Occipital lobe (tissue), 2 donors: ENCODE data around the gene ACAD8. TPM values are rescaled to one million over a fixed set of nuclear protein-coding genes. Genes with fewer than 3 reads are reported as not detected.

Experiments
- DNase-seq: peaks from one replicate; lab custom pipeline; 2025; lab: John Stamatoyannopoulos, UW
- total RNA-seq: library from RNA; depleted of rRNA; stranded (reverse); fragments of >200 nt; gene quantifications from one replicate; pipeline ENCODE4 v1.2.3, GENCODE V29; 2014

The ACAD8 gene
- total RNA-seq = 28.7 TPM

- peak; percentile 95 for DNase-seq
These were observed at the start of gene ACAD8, which contains the start of gene THYN1 for GRCh38 chr11:134253188-134253993. Gene ACAD8 (plus strand): TSS chr11:134253568. CDS start chr11:134253601, 33 bp downstream. Gene THYN1 (minus strand): TSS chr11:134253352. CDS start chr11:134252882, 470 bp downstream.

DNA sequence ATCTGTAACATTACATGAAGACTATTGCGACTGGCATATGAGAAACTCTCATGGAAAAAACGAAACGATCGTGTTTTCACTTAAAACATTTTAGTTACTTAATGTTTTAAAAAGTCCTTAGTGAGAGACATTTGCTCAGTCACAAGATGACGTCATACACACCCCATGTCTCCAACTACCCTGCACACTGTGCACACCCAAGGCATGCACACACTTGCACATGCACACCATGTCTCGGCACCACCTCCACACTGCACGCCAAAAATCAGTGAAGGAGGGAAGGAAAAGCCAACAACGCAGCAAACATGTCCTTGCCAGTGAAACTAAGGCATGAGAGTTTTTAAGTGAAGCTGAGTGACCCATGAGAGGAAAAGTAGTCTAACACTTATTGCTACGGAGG, 47.6 kb upstream of the ACAD8 start:
- no peak for DNase-seq

GRCh38 chr11:134206185-134206584, 47.2 kb upstream of the ACAD8 start:
- DNase-seq = no peak

DNA sequence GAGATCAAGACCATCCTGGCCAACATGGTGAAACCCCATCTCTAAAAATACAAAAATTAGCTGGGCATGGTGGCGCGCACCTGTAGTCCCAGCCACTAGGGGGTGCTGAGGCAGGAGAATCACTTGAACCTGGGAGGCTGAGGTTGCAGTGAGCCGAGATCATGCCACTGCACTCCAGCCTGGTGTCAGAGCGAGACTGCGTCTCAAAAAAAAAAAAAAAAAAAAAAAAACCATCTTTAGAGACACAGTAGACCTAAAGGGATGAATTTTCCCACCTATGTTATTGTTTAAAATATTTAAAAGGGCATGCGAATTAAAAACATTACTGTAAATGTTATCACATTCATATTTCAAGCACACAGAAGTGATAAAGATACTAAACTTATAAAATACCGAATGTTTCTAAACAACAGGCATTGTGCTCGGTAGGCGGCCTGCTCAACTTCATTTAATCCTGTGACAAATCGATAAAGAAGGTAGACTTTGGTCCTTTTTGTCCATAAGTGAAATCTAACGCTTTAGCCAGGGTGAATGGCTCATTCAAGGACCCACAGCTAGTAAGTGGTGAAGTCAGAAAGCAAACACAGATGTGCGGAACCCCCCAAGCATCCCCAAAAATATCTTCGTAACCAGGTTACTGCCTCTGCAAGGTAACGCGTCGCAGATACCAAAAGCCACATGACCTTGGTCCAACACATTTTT, 45.7 kb upstream of the ACAD8 start:
- DNase-seq = no peak

- no peak for DNase-seq
These were observed 37.5 kb upstream of the ACAD8 start for GRCh38 chr11:134215836-134216235.

- DNase-seq = no peak
These were observed 36.6 kb upstream of the ACAD8 start for GRCh38 chr11:134216816-134217215.

- DNase-seq = no peak
These were observed 30.2 kb upstream of the ACAD8 start for GRCh38 chr11:134223121-134223520.

- peak; percentile 86 for DNase-seq
These were observed 29.3 kb upstream of the ACAD8 start, which contains the start of the genes NCAPD3 and VPS26B for GRCh38 chr11:134223836-134224709. Gene NCAPD3 (minus strand): TSS chr11:134223967. CDS start chr11:134223926, 41 bp downstream. Gene VPS26B (plus strand): TSS chr11:134224671. CDS start chr11:134225123, 452 bp downstream.

- DNase-seq = peak; percentile 67
These were observed 28.4 kb upstream of the ACAD8 start for GRCh38 chr11:134224710-134225664.

- no peak for DNase-seq
These were observed 26.5 kb upstream of the ACAD8 start for GRCh38 chr11:134226806-134227325.

GRCh38 chr11:134228625-134229024, 24.7 kb upstream of the ACAD8 start:
- DNase-seq = no peak

DNA sequence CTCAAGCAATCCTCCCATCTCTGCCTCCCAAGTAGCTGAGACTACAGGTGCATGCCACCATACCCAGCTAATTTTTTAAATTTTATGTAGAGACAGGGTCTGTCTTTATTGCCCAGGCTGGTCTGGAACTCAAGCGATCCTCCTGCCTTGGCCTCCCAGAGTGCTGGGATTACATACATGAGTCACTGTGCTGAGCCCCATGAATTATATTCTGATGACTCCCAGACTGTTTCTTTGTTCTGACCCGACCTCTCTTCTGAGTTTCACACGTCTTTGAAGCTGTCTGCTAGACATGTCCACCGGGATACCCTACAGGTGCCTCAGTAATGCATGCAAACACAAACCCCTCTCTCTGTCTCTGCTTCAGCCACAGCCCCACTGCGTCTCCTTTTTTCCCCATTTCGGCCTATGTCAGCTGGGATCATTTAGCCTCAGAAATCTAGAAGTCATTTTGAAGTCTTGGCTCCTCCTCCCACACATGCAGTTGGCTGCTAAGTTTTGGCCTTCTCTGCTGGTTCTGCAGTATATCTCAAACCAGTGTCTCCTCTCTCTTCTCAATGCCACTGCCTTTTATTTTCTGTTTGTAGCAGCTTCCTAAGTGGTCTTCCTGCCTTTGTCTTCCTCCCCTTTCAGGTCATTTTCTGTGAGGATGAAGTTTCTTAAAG, 24.1 kb upstream of the ACAD8 start:
- DNase-seq = no peak

DNA sequence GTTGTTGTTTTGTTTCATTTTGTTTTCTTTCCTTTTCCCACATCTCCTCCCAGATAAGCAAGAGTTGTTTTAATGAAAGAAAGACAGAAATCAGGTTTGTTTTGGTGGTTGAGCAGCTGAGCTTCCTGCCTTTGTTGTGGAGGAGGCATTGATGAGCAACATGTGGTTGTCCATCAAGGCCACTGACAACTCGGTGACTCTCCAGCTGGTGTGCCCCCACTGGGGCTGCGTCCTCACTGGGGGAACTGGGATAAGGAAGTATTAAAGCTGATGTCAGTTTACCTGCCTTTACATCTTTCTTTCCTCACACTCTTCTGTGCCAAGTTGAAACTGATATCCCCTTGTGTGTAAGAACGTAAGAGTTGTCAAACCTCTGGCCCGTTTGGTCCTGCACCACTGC, 23.0 kb upstream of the ACAD8 start:
- DNase-seq = no peak

DNA sequence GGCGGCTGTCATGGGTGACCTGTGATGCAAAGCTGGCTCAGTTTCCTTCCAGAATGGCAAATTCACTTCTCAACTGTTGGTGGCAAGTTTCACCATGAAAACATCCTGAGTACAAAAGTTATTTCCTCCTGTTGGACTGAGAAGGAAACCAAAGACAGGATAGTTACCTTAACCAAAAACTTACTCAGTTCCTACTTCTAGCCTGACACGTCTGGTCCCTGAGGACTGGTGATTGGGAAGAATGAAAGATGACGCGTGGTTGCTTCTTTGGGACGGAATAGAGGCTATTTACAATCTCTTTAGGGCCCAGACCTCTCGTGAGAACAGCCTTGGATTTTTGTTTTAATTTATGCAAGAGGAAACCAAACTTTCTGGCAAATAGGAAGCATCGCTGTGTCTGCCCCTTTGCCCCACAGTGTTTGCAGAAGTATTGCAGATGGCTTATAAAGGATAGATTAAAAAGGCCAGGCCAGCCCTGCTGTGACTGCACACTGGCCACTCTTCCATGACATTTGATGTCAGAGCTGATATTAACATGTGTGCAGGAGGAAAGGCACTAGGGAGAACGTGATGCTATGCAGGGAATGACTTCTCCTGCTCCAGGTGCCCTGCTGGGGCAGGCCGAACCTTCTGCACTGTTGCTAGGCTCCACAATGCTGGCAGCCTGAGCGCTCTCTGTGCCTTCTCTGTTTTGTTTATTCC, 21.3 kb upstream of the ACAD8 start:
- no peak for DNase-seq

DNA sequence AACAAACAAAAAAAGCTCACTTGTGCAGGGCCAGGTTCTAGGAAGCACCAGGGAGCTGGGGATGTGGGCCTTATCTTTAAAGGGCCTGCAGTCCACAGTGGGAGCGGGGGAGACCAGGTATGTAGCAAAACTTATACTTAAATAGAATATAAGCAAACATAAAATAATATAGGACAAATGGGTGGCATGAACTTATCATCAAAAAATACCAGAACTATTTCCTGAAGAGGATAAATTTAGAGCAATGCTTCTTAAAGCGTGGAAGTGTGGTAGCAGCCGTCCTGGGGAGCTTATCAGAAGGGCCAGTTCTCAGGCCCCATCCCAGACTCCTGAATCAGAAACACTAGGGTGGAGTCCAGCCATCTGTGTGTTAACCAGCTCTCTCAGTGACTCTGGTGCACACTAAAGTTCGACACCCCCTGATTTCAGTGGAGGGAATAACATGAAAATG, 19.6 kb upstream of the ACAD8 start:
- DNase-seq = no peak

- no peak for DNase-seq
These were observed 18.0 kb upstream of the ACAD8 start for GRCh38 chr11:134235399-134235798.

GRCh38 chr11:134236834-134237556, 16.4 kb upstream of the ACAD8 start:
- DNase-seq = no peak

DNA sequence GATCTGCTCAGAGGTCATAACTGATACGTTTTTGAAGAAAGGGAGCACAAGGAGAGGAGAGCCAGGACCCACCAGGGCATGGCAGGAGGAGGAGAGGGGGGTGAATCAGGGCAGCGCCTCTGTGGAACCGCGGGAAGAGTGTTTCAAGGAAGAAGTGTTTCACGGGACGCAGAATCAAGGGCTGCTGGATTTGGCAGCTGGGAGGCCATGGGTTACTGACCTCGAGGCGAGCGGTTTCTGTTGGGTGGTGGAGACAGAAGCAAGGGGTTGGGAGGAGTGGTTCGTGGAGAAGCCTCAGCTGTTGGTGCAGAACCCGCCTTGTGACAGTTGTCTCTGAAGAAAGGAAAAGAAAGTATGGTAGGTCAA, 15.8 kb upstream of the ACAD8 start:
- no peak for DNase-seq
